PC-3 (cell line): ENCODE results near the gene CDH13. TPM values are rescaled to one million over a fixed set of nuclear protein-coding genes. Genes with fewer than 3 reads are reported as not detected.
A peak's percentile ranks its signal among the peaks of the same experiment; 100 is the strongest.

ENCODE experiments used
- ATAC-seq: fragments of 200-7000 bp; cut with Tn5 transposase; 2 replicates; pipeline ENCODE4 v1.9.1; 2020; ENCODE audit warnings: mild to moderate bottlenecking, moderate library complexity
- BruUV-seq: library from RNA; stranded (reverse); fragments of 400-500 nt; replicated peaks from 2 replicates; lab custom pipeline; 2021; lab: Mats Ljungman, UMichigan
- CTCF ChIA-PET: fragments of 300-600 bp; sonication (Branson Sonifier 250); formaldehyde crosslinking; loops from one replicate; lab custom pipeline; 2022; ENCODE audit warnings: antibody characterized with exemption; lab: Charles Lee
- POLR2A ChIA-PET: fragments of 300-600 bp; sonication (Branson Sonifier 250); formaldehyde crosslinking; loops from one replicate; lab custom pipeline; 2022; ENCODE audit warnings: antibody characterized with exemption; ENCODE audit not compliant: unreplicated experiment; lab: Charles Lee
- DNase-seq: peaks from one replicate; pipeline ENCODE4 v3.0.0-alpha.2; 2015
- H2AFZ ChIP-seq: fragments of 300-600 bp; sonication (generic); 2 replicates; pipeline ENCODE4 v1.6.0; 2016; ENCODE audit warnings: antibody characterized with exemption, low read length
- H3F3A ChIP-seq: fragments of 300-600 bp; sonication (generic); one replicate; pipeline ENCODE4 v1.6.0; 2017; ENCODE audit warnings: antibody characterized with exemption, low read length, control low read depth, mild to moderate bottlenecking; ENCODE audit not compliant: unreplicated experiment
- H3K27ac ChIP-seq: fragments of 300-600 bp; sonication (generic); 2 replicates; pipeline ENCODE4 v1.5.1; 2016; ENCODE audit warnings: mild to moderate bottlenecking, low read length
- H3K27me3 ChIP-seq: fragments of 300-600 bp; sonication (generic); 2 replicates; pipeline ENCODE4 v1.6.1; 2016; ENCODE audit warnings: low read length, mixed read lengths
- H3K36me3 ChIP-seq: fragments of 300-600 bp; sonication (generic); 2 replicates; pipeline ENCODE4 v1.6.1; 2016; ENCODE audit warnings: low read depth, mixed run types, low read length, mixed read lengths
- H3K4me1 ChIP-seq: fragments of 300-600 bp; sonication (generic); 2 replicates; pipeline ENCODE4 v1.5.1; 2016; ENCODE audit warnings: low read length; ENCODE audit not compliant: insufficient read depth
- H3K4me2 ChIP-seq: fragments of 300-600 bp; sonication (generic); 2 replicates; pipeline ENCODE4 v1.6.0; 2016; ENCODE audit warnings: low read length
- H3K4me3 ChIP-seq: fragments of 300-600 bp; sonication (generic); 2 replicates; pipeline ENCODE4 v1.5.1; 2016; ENCODE audit warnings: mild to moderate bottlenecking, low read length, mixed read lengths
- H3K79me2 ChIP-seq: fragments of 300-600 bp; sonication (generic); 2 replicates; pipeline ENCODE4 v1.6.1; 2017; ENCODE audit warnings: low read length, mixed read lengths
- H3K9ac ChIP-seq: fragments of 300-600 bp; sonication (generic); 2 replicates; pipeline ENCODE4 v1.6.0; 2016; ENCODE audit warnings: mild to moderate bottlenecking, low read length
- H3K9me2 ChIP-seq: fragments of 300-600 bp; sonication (generic); replicated peaks from 2 replicates; pipeline ENCODE4 v1.6.1; 2016; ENCODE audit warnings: mixed run types, low read length, mixed read lengths
- H3K9me3 ChIP-seq: fragments of 300-600 bp; sonication (generic); 2 replicates; pipeline ENCODE4 v1.6.1; 2016; ENCODE audit warnings: low read length, mixed read lengths
- H4K20me1 ChIP-seq: fragments of 300-600 bp; sonication (generic); 2 replicates; pipeline ENCODE4 v1.6.1; 2016; ENCODE audit warnings: low read length, mixed read lengths
- EZH2 ChIP-seq: fragments of 300-600 bp; sonication (generic); IDR thresholded peaks from one replicate; pipeline ENCODE4 v1.6.1; 2017; ENCODE audit warnings: antibody characterized with exemption, mild to moderate bottlenecking, low read length; ENCODE audit not compliant: unreplicated experiment
- EZH2phosphoT487 ChIP-seq: fragments of 300-600 bp; sonication (generic); IDR thresholded peaks from 2 replicates; pipeline ENCODE4 v1.6.1; 2018; ENCODE audit warnings: mild to moderate bottlenecking, antibody characterized with exemption, low read length, borderline replicate concordance
- intact Hi-C: fragments of 100-400 bp; cut with micrococcal nuclease; formaldehyde crosslinking; loops from 2 replicates; pipeline ENCODE4 v1.9.0; 2023
- total RNA-seq: library from RNA; depleted of rRNA; stranded (reverse); fragments of >200 nt; gene quantifications from 2 replicates; pipeline ENCODE4 v1.2.3, GENCODE V29; 2014
- TF ChIP-seq, protein P1 (sequence below): fragments of 300-600 bp; sonication (generic); conservative IDR thresholded peaks from 2 replicates; pipeline ENCODE4 v1.5.1; 2017; ENCODE audit warnings: antibody characterized with exemption, low read depth, mild to moderate bottlenecking, low read length

CDH13 gene
- total RNA-seq, 1 experiment from 2014 or later = 0.36 TPM

GRCh38 chr16:83083361-83083760 is 456.6 kb downstream of the CDH13 start:
- BruUV-seq = no TSS peak
- H3K9me3 ChIP-seq = no peaks in the 10 kb centered on the region
- POLR2A ChIA-PET = no interaction called here
- no peaks in the 10 kb centered on the region for H4K20me1 ChIP-seq
- no peak overlapping the region for H3K4me2 ChIP-seq
- H3K79me2 ChIP-seq = no peaks in the 10 kb centered on the region
- no peak overlapping the region for H2AFZ ChIP-seq
- H3K27ac ChIP-seq = no peak overlapping the region
- H3F3A ChIP-seq = no peaks in the 10 kb centered on the region
- TF ChIP-seq, protein P1, sequence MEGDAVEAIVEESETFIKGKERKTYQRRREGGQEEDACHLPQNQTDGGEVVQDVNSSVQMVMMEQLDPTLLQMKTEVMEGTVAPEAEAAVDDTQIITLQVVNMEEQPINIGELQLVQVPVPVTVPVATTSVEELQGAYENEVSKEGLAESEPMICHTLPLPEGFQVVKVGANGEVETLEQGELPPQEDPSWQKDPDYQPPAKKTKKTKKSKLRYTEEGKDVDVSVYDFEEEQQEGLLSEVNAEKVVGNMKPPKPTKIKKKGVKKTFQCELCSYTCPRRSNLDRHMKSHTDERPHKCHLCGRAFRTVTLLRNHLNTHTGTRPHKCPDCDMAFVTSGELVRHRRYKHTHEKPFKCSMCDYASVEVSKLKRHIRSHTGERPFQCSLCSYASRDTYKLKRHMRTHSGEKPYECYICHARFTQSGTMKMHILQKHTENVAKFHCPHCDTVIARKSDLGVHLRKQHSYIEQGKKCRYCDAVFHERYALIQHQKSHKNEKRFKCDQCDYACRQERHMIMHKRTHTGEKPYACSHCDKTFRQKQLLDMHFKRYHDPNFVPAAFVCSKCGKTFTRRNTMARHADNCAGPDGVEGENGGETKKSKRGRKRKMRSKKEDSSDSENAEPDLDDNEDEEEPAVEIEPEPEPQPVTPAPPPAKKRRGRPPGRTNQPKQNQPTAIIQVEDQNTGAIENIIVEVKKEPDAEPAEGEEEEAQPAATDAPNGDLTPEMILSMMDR = no peak
- no peak for ATAC-seq
- no peak for DNase-seq
- no peaks in the 10 kb centered on the region for H3K4me1 ChIP-seq
- H3K36me3 ChIP-seq = no peaks in the 10 kb centered on the region
- intact Hi-C loops = no loop called here
- CTCF ChIA-PET = no interaction called here
- no peak overlapping the region for H3K9ac ChIP-seq
- no peaks in the 10 kb centered on the region for H3K27me3 ChIP-seq
- no peak overlapping the region for H3K4me3 ChIP-seq
- no peaks in the 10 kb centered on the region for H3K9me2 ChIP-seq

DNA sequence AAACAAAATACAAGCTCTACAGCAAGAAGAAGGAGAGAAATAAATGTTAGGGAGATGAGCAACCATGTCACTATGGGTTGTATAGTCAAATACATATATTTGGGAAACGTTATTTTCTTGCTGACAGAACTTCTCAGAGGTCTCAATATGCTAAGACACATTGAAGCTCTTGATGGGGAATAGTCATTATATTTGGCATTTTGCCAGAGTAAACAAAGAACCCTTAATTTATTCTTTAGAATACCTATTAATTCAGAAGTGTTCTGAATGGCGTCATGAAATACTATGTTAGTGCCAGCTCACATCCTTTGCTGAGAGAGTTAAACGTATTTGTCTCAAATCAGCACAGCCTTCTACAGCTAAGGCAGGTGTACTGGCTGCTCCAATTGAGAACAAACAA is 458.9 kb downstream of the CDH13 start:
- CTCF ChIA-PET = no interaction called here
- Histone ChIP-seq H3K27me3 (no peaks in the 10 kb centered on the region), H4K20me1 (no peaks in the 10 kb centered on the region), H3K79me2 (no peaks in the 10 kb centered on the region), H3K9me3 (no peaks in the 10 kb centered on the region), H3K4me3 (no peak overlapping the region), H3K9me2 (no peaks in the 10 kb centered on the region), H3K36me3 (no peaks in the 10 kb centered on the region), H2AFZ (no peak overlapping the region), H3K4me2 (no peak overlapping the region), H3F3A (no peaks in the 10 kb centered on the region), H3K9ac (no peak overlapping the region), H3K27ac (no peak overlapping the region), H3K4me1 (no peaks in the 10 kb centered on the region)
- ATAC-seq (no peak), DNase-seq (no peak)
- no TSS peak for BruUV-seq
- intact Hi-C loops = no loop called here
- TF ChIP-seq EZH2phosphoT487 (no peak), EZH2 (no peak)
- TF ChIP-seq, protein P1 = no peak
- POLR2A ChIA-PET = no interaction called here

DNA sequence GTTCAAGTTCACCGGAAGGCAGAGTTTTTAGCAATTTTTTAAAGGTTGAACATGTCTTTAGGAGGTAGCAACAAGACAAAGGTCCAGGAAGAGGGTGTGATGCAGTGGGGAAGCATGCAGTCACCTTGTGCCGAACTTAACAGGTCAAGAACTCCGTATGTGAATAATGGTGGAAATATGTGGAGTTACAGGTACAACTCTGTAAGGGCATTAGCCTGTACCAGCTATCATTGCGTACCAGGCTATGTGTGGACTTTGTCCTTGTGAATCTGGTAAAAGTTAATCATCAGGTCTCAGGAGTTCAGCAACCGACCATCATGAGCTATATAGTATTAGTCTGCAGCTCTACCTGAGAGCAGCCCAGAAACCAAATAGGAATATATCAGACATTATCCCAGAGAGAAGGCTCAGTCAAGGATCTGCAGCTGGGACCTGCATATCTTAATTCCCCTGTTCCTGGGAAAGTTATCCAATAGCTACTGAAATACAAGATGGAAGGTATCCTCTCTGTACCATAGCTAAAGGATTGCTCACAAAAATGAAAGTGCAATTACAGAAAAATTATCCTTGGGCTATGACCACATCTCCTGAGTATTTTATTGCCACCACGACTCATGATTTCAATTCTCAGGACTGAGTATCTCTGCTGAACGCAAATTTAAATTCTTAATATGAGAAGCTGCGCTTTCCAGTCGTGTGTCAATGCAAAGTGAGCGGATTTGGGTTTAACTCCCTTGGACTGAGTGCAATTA is 469.3 kb downstream of the CDH13 start:
- DNase-seq = peak; percentile 7
- no peak overlapping the region for H3K9ac ChIP-seq

More for the DNA sequence above, 469.3 kb downstream of the CDH13 start:
- CTCF ChIA-PET = no interaction called here
- no peak for ATAC-seq
- H4K20me1 ChIP-seq = no peaks in the 10 kb centered on the region
- no peaks in the 10 kb centered on the region for H3F3A ChIP-seq
- POLR2A ChIA-PET = no interaction called here
- H3K79me2 ChIP-seq = no peaks in the 10 kb centered on the region
- H3K9me2 ChIP-seq = no peaks in the 10 kb centered on the region
- TF ChIP-seq, protein P1 = no peak
- no peak for TF ChIP-seq EZH2
- no peak overlapping the region for H2AFZ ChIP-seq
- H3K4me2 ChIP-seq = no peak overlapping the region
- no TSS peak for BruUV-seq
- H3K4me3 ChIP-seq = no peak overlapping the region
- no peaks in the 10 kb centered on the region for H3K27me3 ChIP-seq
- H3K36me3 ChIP-seq = no peaks in the 10 kb centered on the region
- H3K4me1 ChIP-seq = no peaks in the 10 kb centered on the region
- no peak overlapping the region for H3K27ac ChIP-seq
- peaks cover 6% of the 10 kb centered on the region; the same call in 1 of the 2 replicates for H3K9me3 ChIP-seq
- intact Hi-C loops = no loop called here
